ENCODE measurements around the gene FHIT. TPM values are rescaled to one million over a fixed set of nuclear protein-coding genes. Genes with fewer than 3 reads are reported as not detected.

Gene FHIT
- total RNA-seq, 2 donors from 2014 or later = 10.4 to 15.8 TPM

DNA sequence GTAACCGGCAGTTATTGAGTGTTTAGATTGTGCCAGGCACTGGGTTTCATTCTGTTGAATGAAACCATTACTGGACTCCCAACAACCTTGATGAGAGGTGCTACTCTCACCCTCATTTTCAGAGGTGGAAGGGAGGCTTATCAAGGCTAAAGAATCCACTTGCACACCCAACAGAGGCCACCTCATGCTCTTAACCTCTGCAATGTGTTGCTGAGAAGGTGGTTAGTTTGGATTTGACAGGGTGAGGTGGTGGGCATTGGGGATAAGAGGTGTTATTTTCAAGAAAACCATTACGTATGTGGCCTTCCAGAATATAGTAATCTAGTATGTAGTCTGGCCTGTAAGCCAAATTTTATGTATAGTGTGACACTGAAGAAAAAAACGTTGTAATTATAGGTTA lies 73.1 kb downstream of the FHIT start:
- WGBS, 2 donors = 75 to 82% methylated on average over 3 of the region's 3 CpGs
- DNase-seq = no peak
- intact Hi-C loops (cut with DNase I) = no loop called here
- H3K9me3 ChIP-seq = no peaks in the 10 kb centered on the region
- H3K36me3 ChIP-seq (replicated peaks in 1 of 2; ENCODE audit: insufficient read depth in 1 of 2, low read depth in 2 of 2) = no peaks in the 10 kb centered on the region
- H3K27me3 ChIP-seq = no peaks in the 10 kb centered on the region
- H3K4me3 ChIP-seq = no peak overlapping the region
- H3K27ac ChIP-seq = no peak overlapping the region
- no peak for TF ChIP-seq CTCF (IDR thresholded peaks at IDR 0.05)
- no peak for TF ChIP-seq POLR2A (IDR thresholded peaks at IDR 0.05)
- H3K4me1 ChIP-seq = no peaks in the 10 kb centered on the region
- ATAC-seq = no peak

GRCh38 chr3:61177450-61177849 lies 73.8 kb downstream of the FHIT start:
- intact Hi-C loops (cut with DNase I) = no loop called here
- Histone ChIP-seq H3K9me3 (no peaks in the 10 kb centered on the region), H3K27me3 (no peaks in the 10 kb centered on the region), H3K36me3 (replicated peaks in 1 of 2; ENCODE audit: insufficient read depth in 1 of 2, low read depth in 2 of 2) (no peaks in the 10 kb centered on the region), H3K4me3 (no peak overlapping the region), H3K27ac (no peak overlapping the region), H3K4me1 (no peaks in the 10 kb centered on the region)
- DNase-seq (no peak), ATAC-seq (no peak)
- TF ChIP-seq CTCF (IDR thresholded peaks at IDR 0.05) = no peak
- no peak for TF ChIP-seq POLR2A (IDR thresholded peaks at IDR 0.05)
- 58 to 67% methylated on average over 2 of the region's 2 CpGs for WGBS, 2 donors

DNA sequence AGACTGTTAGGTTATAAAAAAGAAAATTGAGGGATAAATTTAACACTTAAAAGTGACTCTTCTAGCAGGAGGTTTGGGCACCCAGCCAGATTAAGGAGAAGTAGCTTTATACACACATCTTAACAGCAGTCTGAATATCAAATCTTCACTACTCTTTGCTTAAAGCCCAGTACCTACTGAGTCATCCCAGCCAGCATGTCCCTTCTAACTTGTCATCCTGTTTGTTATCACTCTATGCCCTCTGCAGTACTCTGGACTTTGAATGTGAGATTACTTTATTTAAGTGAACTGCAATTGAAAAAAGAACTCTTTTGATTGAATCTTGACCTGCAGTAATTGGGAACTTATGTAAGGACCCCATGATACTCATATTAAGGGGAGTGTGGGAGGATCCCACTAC lies 77.6 kb downstream of the FHIT start:
- Histone ChIP-seq H3K27me3 (no peaks in the 10 kb centered on the region), H3K4me3 (no peak overlapping the region), H3K9me3 (no peaks in the 10 kb centered on the region), H3K4me1 (no peaks in the 10 kb centered on the region), H3K27ac (no peak overlapping the region), H3K36me3 (replicated peaks in 1 of 2; ENCODE audit: insufficient read depth in 1 of 2, low read depth in 2 of 2) (no peaks in the 10 kb centered on the region)
- intact Hi-C loops (cut with DNase I) = no loop called here
- no peak for TF ChIP-seq CTCF (IDR thresholded peaks at IDR 0.05)
- ATAC-seq (no peak), DNase-seq (no peak)

DNA sequence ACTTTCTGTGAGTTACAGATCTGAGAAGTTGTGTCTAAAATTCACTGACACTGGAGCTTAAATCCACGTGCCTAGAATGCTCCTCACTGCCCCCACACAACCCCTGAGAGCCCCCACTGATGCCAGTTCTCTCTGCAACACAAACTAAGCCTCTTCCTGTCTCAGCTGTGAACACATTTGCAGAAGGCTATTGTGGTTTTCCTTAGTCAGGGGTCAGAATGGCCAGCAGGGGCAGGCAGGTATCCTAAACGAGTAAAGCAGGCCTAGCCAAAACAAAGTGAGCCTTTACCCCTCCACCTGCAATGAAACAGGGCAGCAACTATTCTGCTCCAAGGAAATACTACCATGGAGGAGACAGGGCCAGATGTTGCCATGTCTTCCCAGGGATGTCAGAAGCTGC lies 78.6 kb downstream of the FHIT start:
- ATAC-seq (no peak), DNase-seq (peak in 2 of 4 donors; percentile 2 to 6)
- Histone ChIP-seq H3K27me3 (no peaks in the 10 kb centered on the region), H3K9me3 (no peaks in the 10 kb centered on the region), H3K4me1 (no peaks in the 10 kb centered on the region), H3K4me3 (no peak overlapping the region), H3K36me3 (replicated peaks in 1 of 2; ENCODE audit: insufficient read depth in 1 of 2, low read depth in 2 of 2) (no peaks in the 10 kb centered on the region), H3K27ac (no peak overlapping the region)
- WGBS, 2 donors = 34 to 50% methylated on average over 2 of the region's 2 CpGs
- intact Hi-C loops (cut with DNase I) = no loop called here
- TF ChIP-seq CTCF (IDR thresholded peaks at IDR 0.05) = peak in 2 of 7 experiments; percentile 7 to 18
- TF ChIP-seq POLR2A (IDR thresholded peaks at IDR 0.05) = no peak

- no peaks in the 10 kb centered on the region for H3K27me3 ChIP-seq
Measured at GRCh38 chr3:61172203-61172602, 79.0 kb downstream of the FHIT start.

More at GRCh38 chr3:61172203-61172602, 79.0 kb downstream of the FHIT start:
- Histone ChIP-seq H3K4me3 (no peak overlapping the region), H3K4me1 (no peaks in the 10 kb centered on the region), H3K36me3 (replicated peaks in 1 of 2; ENCODE audit: insufficient read depth in 1 of 2, low read depth in 2 of 2) (no peaks in the 10 kb centered on the region), H3K9me3 (no peaks in the 10 kb centered on the region), H3K27ac (no peak overlapping the region)
- no peak for DNase-seq
- no peak for TF ChIP-seq CTCF (IDR thresholded peaks at IDR 0.05)
- no peak for TF ChIP-seq POLR2A (IDR thresholded peaks at IDR 0.05)
- intact Hi-C loops (cut with DNase I) = no loop called here
- 90 to 92% methylated on average over 1 of the region's 1 CpG for WGBS, 2 donors
- ATAC-seq = no peak
